Transverse colon (tissue), 4 donors: ENCODE measurements around the gene PTPRN2.

Source experiments
- POLR2AphosphoS5 ChIP-seq, 3 donors: sonication (generic); formaldehyde crosslinking; IDR thresholded peaks; one replicate each; pipeline ENCODE4 v1.6.1; 2016; ENCODE audit warnings: antibody characterized with exemption in 3 of 3
- TF ChIP-seq, protein P1 (sequence below), 5 experiments: fragments of 200-600 bp in 3 of 5; fragments of 450-650 bp in 2 of 5; sonication (generic) in 3 of 5; IDR thresholded peaks; 1 replicate in 2 of 5; 2 replicates in 3 of 5; pipeline ENCODE4 v1.5.1; 2016 to 2017; ENCODE audit warnings: antibody characterized with exemption in 5 of 5, inconsistent platforms in 3 of 5, mild to moderate bottlenecking in 2 of 5, moderate library complexity in 1 of 5

DNA sequence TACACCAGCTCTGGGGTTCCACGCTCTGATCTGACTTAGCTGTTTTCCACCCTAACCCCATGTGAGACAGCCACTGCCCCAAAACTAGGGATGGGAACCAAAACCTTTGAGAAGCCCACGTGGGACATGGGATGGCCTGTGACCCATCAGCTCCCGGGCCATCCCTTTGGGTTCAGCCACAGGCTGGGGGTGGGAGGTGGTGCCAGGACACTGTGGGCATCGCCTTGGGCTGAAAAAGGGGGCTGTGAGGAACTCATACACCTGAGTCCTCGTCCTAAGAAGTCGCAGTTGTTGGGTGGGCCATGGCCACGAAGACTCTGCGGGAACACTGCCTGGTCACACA lies 871.7 kb downstream of the PTPRN2 start:
- TF ChIP-seq, protein P1, sequence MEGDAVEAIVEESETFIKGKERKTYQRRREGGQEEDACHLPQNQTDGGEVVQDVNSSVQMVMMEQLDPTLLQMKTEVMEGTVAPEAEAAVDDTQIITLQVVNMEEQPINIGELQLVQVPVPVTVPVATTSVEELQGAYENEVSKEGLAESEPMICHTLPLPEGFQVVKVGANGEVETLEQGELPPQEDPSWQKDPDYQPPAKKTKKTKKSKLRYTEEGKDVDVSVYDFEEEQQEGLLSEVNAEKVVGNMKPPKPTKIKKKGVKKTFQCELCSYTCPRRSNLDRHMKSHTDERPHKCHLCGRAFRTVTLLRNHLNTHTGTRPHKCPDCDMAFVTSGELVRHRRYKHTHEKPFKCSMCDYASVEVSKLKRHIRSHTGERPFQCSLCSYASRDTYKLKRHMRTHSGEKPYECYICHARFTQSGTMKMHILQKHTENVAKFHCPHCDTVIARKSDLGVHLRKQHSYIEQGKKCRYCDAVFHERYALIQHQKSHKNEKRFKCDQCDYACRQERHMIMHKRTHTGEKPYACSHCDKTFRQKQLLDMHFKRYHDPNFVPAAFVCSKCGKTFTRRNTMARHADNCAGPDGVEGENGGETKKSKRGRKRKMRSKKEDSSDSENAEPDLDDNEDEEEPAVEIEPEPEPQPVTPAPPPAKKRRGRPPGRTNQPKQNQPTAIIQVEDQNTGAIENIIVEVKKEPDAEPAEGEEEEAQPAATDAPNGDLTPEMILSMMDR (IDR thresholded peaks at IDR 0.05): no peak
- TF ChIP-seq POLR2AphosphoS5 (IDR thresholded peaks at IDR 0.05): no peak
